ENCODE results near the gene SCD. TPM values are rescaled to one million over a fixed set of nuclear protein-coding genes. Genes with fewer than 3 reads are reported as not detected.

The SCD gene
- total RNA-seq, 2 donors from 2014 or later = 159 to 513 TPM

DNA sequence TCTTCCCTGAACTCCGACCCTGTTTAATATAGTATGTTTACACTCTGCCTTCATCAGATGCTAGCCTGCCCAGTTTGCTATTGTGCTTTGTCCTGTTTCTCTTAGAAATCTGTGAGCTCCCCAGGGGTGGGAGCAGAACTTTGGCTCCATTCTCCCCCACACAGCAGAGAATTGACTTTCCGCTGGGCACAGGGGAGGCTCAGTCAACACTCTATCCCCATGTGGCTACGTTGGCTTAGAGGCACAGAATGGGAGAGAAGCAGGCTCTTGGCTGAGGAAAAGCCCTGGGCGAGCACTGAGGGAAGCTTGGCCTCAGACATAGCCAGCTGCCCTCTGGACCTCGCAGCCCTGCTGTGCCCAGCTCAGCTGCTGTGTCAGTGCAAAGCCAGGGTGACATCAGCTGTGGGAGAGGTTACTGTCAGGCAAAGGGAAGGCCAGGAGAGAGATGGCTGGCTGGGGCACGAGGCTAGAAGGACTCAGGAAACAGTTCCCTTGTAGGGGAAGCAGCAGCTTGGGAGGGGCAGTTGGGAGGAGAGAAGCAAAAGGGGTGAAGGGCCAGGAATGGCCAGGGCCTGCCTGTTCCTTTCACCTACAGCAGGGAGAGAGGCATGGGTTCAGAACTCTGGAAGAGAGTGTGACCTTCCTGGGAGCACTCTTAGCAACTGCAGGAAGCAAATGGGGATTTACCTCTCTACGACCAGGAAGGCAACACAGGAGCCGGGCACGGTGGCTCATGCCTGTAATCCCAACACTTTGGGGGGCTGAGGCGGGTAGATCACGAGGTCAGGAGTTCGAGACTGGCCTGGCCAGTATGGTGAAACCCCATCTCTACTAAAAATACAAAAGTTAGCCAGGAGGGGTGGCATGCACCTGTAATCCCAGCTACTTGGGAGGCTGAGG, 5.8 kb upstream of the SCD start:
- Histone ChIP-seq H3K4me1 (no peaks in the 10 kb centered on the region), H3K9me3 (no peaks in the 10 kb centered on the region), H3K9ac (ENCODE audit: low read depth in 2 of 2, low read length in 2 of 2) (peak overlapping the region in 1 of 2 donors; percentile 29), H3K36me3 (no peaks in the 10 kb centered on the region), H3K27me3 (no peaks in the 10 kb centered on the region), H3K4me3 (no peak overlapping the region), H3K27ac (no peak overlapping the region)
- intact Hi-C loops (cut with DNase I) = loop anchor here (5.0 kb wide), 1 partner anchor 176 kb away; the partner anchor contains the start of gene SEC31B
- TF ChIP-seq, protein P1, sequence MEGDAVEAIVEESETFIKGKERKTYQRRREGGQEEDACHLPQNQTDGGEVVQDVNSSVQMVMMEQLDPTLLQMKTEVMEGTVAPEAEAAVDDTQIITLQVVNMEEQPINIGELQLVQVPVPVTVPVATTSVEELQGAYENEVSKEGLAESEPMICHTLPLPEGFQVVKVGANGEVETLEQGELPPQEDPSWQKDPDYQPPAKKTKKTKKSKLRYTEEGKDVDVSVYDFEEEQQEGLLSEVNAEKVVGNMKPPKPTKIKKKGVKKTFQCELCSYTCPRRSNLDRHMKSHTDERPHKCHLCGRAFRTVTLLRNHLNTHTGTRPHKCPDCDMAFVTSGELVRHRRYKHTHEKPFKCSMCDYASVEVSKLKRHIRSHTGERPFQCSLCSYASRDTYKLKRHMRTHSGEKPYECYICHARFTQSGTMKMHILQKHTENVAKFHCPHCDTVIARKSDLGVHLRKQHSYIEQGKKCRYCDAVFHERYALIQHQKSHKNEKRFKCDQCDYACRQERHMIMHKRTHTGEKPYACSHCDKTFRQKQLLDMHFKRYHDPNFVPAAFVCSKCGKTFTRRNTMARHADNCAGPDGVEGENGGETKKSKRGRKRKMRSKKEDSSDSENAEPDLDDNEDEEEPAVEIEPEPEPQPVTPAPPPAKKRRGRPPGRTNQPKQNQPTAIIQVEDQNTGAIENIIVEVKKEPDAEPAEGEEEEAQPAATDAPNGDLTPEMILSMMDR (IDR thresholded peaks at IDR 0.05) = no peak
- no peak for DNase-seq

- H3K9me3 ChIP-seq = no peaks in the 10 kb centered on the region
- no peak overlapping the region for H3K27ac ChIP-seq
- intact Hi-C loops (cut with DNase I) = loop anchor here (5.0 kb wide), 1 partner anchor 175 kb away; the partner anchor contains the start of gene SEC31B
- H3K4me1 ChIP-seq = no peaks in the 10 kb centered on the region
- no peak overlapping the region for H3K4me3 ChIP-seq
- no peaks in the 10 kb centered on the region for H3K36me3 ChIP-seq
- H3K9ac ChIP-seq (ENCODE audit: low read depth in 2 of 2, low read length in 2 of 2) = no peak overlapping the region
- TF ChIP-seq, protein P1 (IDR thresholded peaks at IDR 0.05) = peak; percentile 65
- no peaks in the 10 kb centered on the region for H3K27me3 ChIP-seq
- peak; percentile 72 for DNase-seq
These were observed 4.9 kb upstream of the SCD start for GRCh38 chr10:100341953-100342626.

GRCh38 chr10:100342627-100342972, 4.4 kb upstream of the SCD start:
- no peak for DNase-seq
- Histone ChIP-seq H3K9me3 (no peaks in the 10 kb centered on the region), H3K4me1 (no peaks in the 10 kb centered on the region), H3K4me3 (no peak overlapping the region), H3K27me3 (no peaks in the 10 kb centered on the region), H3K9ac (ENCODE audit: low read depth in 2 of 2, low read length in 2 of 2) (no peak overlapping the region), H3K36me3 (no peaks in the 10 kb centered on the region), H3K27ac (no peak overlapping the region)
- TF ChIP-seq, protein P1 (IDR thresholded peaks at IDR 0.05) = no peak
- intact Hi-C loops (cut with DNase I) = loop anchor here (5.0 kb wide), 1 partner anchor 175 kb away; the partner anchor contains the start of gene SEC31B

DNA sequence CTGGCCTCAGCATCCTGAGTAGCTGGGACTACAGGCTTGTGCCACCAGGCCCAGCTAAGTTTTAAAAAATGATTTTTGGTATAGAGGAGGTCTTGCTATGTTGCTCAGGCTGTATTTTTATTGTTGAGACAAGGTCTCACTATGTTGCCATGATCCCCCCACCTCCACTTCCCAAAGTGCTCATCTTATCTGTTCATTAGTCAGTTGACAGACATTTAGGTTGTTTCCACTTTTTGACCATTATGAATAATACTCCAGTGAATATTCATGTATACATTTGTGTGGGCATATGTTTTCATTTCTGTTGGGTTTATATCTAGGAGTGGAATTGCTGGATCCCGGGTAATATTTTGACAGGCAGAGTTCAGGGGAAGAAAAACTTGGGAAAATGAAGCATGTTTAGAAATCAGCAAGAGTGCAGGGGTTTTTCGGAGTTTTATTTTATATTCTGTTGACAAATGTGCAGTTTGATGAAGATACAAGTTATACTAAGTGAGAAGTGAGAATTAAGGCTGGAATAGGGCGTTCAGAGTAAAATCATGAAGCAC, 2.7 kb upstream of the SCD start:
- H3K9ac ChIP-seq (ENCODE audit: low read depth in 2 of 2, low read length in 2 of 2) = no peak overlapping the region
- intact Hi-C loops (cut with DNase I) = loop anchor here (5.0 kb wide), 1 partner anchor 173 kb away; the partner anchor contains the start of gene SEC31B
- no peak for DNase-seq
- no peaks in the 10 kb centered on the region for H3K9me3 ChIP-seq
- H3K4me3 ChIP-seq = no peak overlapping the region
- H3K27me3 ChIP-seq = no peaks in the 10 kb centered on the region
- TF ChIP-seq, protein P1 (IDR thresholded peaks at IDR 0.05) = no peak
- no peak overlapping the region for H3K27ac ChIP-seq
- H3K36me3 ChIP-seq = no peaks in the 10 kb centered on the region
- H3K4me1 ChIP-seq = no peaks in the 10 kb centered on the region

DNA sequence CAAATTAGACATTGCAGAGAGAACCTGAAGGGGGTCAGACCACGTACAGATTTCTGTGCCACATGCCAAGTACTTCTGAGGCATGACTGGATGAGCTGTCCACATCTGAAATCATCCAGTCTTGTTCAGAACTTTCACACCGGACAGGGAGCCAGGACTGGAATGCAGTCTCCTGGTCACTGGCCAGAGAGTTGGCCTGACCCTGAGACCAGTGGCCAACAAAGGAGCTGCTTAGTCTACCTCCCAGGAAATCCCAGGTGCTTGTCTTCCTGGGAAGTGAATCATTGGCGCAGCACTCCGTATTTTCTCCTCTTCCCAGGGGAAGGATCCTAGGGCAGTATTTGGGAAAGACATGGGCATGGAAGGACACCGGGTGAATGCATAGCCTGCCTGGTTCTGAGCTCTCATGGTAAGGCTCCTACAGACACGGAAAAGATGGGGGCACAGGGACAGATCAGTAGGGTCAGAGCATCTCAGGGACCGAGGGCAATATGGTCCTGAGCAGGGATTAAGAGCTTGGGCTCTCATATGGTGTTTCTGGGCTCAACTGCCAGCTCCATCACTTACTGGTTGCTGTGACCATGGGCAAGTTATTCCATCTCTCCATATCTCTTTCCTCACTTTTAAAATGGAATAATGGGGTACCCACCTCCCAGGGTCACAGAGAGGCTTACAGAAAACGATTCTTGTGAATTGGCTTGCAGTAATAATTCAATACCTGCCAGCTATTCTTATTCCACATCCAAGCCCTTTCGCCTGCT, 1.3 kb upstream of the SCD start:
- intact Hi-C loops (cut with DNase I) = no loop called here
- no peaks in the 10 kb centered on the region for H3K27me3 ChIP-seq
- H3K4me1 ChIP-seq = no peaks in the 10 kb centered on the region
- no peak overlapping the region for H3K27ac ChIP-seq
- H3K36me3 ChIP-seq = no peaks in the 10 kb centered on the region
- TF ChIP-seq, protein P1 (IDR thresholded peaks at IDR 0.05) = no peak
- DNase-seq = no peak
- H3K9ac ChIP-seq (ENCODE audit: low read depth in 2 of 2, low read length in 2 of 2) = peak overlapping the region in 1 of 2 donors; percentile 69
- no peaks in the 10 kb centered on the region for H3K9me3 ChIP-seq
- H3K4me3 ChIP-seq = peak overlapping the region; percentile 80

Measured in colonic mucosa (tissue), 4 donors.